ENCODE data around the gene CYP27C1.

Gene CYP27C1

GRCh38 chr2:127159543-127159942 is 60.6 kb downstream of the CYP27C1 start:
- Mint-ChIP-seq H3K36me3 (ENCODE audit: low read depth) (no peaks in the 10 kb centered on the region), H3K4me1 (peaks cover 64% of the 10 kb centered on the region), H3K9me3 (peaks cover 4% of the 10 kb centered on the region), H3K27me3 (ENCODE audit: low read depth, poor library complexity) (no peaks in the 10 kb centered on the region), H3K4me3 (no peak overlapping the region), H3K27ac (no peak overlapping the region)
- no peak for DNase-seq
- TF ChIP-seq, protein P1, sequence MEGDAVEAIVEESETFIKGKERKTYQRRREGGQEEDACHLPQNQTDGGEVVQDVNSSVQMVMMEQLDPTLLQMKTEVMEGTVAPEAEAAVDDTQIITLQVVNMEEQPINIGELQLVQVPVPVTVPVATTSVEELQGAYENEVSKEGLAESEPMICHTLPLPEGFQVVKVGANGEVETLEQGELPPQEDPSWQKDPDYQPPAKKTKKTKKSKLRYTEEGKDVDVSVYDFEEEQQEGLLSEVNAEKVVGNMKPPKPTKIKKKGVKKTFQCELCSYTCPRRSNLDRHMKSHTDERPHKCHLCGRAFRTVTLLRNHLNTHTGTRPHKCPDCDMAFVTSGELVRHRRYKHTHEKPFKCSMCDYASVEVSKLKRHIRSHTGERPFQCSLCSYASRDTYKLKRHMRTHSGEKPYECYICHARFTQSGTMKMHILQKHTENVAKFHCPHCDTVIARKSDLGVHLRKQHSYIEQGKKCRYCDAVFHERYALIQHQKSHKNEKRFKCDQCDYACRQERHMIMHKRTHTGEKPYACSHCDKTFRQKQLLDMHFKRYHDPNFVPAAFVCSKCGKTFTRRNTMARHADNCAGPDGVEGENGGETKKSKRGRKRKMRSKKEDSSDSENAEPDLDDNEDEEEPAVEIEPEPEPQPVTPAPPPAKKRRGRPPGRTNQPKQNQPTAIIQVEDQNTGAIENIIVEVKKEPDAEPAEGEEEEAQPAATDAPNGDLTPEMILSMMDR (IDR thresholded peaks at IDR 0.05) = no peak

DNA sequence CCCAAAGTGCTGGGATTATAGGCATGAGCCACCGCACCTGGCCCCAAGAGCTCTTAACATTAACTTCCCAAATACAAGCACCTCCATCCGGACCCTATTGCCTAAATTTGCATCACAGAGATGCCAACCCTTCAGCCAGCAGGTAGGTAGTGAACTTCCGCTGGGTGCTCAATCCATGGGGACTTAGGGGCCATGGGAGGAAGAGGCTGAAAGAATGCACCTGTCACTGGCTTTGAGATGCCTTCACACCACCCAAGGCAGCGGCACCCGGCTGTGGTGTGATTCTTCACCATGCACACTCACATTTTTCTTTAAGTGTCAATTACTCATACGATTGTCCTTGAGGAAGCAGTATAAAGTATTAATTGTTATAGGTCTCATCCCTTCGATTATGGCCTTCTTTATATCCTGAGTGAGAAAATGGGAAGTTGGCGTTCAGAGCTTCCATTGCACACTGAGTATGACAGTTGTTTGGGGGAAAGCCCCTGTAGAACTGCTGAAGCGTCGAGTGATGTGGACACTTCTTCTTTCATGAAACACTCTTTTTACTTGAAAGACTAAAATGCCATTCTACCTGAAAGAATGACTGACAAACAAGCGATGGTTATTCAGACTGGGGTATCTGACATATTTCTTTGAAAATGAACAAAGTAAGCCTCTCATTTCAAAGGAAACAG is 61.3 kb downstream of the CYP27C1 start:
- Mint-ChIP-seq H3K4me1 (peaks cover 64% of the 10 kb centered on the region), H3K27ac (no peak overlapping the region), H3K4me3 (no peak overlapping the region), H3K36me3 (ENCODE audit: low read depth) (no peaks in the 10 kb centered on the region), H3K27me3 (ENCODE audit: low read depth, poor library complexity) (no peaks in the 10 kb centered on the region), H3K9me3 (peaks cover 4% of the 10 kb centered on the region)
- no peak for DNase-seq
- TF ChIP-seq, protein P1 (IDR thresholded peaks at IDR 0.05) = no peak

GRCh38 chr2:127157651-127158485 is 62.2 kb downstream of the CYP27C1 start:
- Mint-ChIP-seq H3K36me3 (ENCODE audit: low read depth) (no peaks in the 10 kb centered on the region), H3K9me3 (peaks cover 4% of the 10 kb centered on the region), H3K4me3 (no peak overlapping the region), H3K27me3 (ENCODE audit: low read depth, poor library complexity) (no peaks in the 10 kb centered on the region), H3K4me1 (peaks cover 65% of the 10 kb centered on the region), H3K27ac (peak overlapping the region; percentile 64)
- DNase-seq = peak; percentile 62
- TF ChIP-seq, protein P1 (IDR thresholded peaks at IDR 0.05) = peak; percentile 62

DNA sequence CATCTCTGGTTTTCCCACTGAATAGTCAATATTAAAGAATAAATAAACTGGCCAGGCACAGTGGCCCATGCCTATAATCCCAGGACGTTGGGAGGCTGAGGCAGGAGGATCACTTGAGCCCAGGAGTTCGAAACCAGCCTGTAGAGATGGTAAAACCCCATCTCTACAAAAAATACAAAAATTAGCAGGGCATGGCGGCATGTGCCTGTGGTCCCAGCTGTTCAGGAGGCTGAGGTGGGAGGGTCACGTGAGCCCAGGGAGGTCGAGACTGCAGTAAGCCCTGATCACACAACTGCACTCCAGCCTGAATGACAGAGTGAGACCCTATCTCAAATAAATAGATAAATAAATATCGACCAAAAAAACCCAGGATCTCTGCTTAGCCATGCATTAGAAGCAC is 63.0 kb downstream of the CYP27C1 start:
- Mint-ChIP-seq H3K4me3 (no peak overlapping the region), H3K4me1 (peaks cover 65% of the 10 kb centered on the region), H3K27ac (no peak overlapping the region), H3K36me3 (ENCODE audit: low read depth) (peaks cover 2% of the 10 kb centered on the region), H3K27me3 (ENCODE audit: low read depth, poor library complexity) (no peaks in the 10 kb centered on the region), H3K9me3 (peaks cover 8% of the 10 kb centered on the region)
- DNase-seq = no peak
- TF ChIP-seq, protein P1 (IDR thresholded peaks at IDR 0.05) = no peak

- H3K4me3 Mint-ChIP-seq = no peak overlapping the region
- peak overlapping the region; percentile 28 for H3K27ac Mint-ChIP-seq
- peaks cover 19% of the 10 kb centered on the region for H3K9me3 Mint-ChIP-seq
- no peak for DNase-seq
- peaks cover 56% of the 10 kb centered on the region for H3K4me1 Mint-ChIP-seq
- TF ChIP-seq, protein P1 (IDR thresholded peaks at IDR 0.05) = no peak
- peaks cover 8% of the 10 kb centered on the region for H3K36me3 Mint-ChIP-seq (ENCODE audit: low read depth)
- H3K27me3 Mint-ChIP-seq (ENCODE audit: low read depth, poor library complexity) = no peaks in the 10 kb centered on the region
Measured at GRCh38 chr2:127155947-127156346, 64.2 kb downstream of the CYP27C1 start.

Data from nephron progenitor cell (in vitro differentiated cells).